HepG2 (cell line): ENCODE results near the gene PSMG3. TPM values are rescaled to one million over a fixed set of nuclear protein-coding genes. Genes with fewer than 3 reads are reported as not detected.
A peak's percentile ranks its signal among the peaks of the same experiment; 100 is the strongest.

Source experiments
- ATM ChIP-seq: fragments of 450-650 bp; IDR thresholded peaks from 2 replicates; pipeline ENCODE4 v1.7.1; 2017; ENCODE audit warnings: mild to moderate bottlenecking, borderline replicate concordance
- GTF2F1 ChIP-seq: fragments of 150-350 bp; IDR thresholded peaks from 2 replicates; pipeline ENCODE4 v1.6.1; 2014; ENCODE audit warnings: low read length
- HNRNPL ChIP-seq: fragments of 200-400 bp; formaldehyde crosslinking; IDR thresholded peaks from 2 replicates; pipeline ENCODE4 v1.6.1; 2017; ENCODE audit warnings: mild to moderate bottlenecking, low read depth, low read length
- NFKBIZ ChIP-seq: IDR thresholded peaks from 2 replicates; pipeline ENCODE4 v1.6.1; 2018; ENCODE audit warnings: missing genetic modification reagents, missing compliant biosample characterization
- PTBP1 ChIP-seq: fragments of 200-400 bp; formaldehyde crosslinking; IDR thresholded peaks from 2 replicates; pipeline ENCODE4 v1.6.1; 2018; ENCODE audit warnings: low read length, low read depth; ENCODE audit not compliant: poor library complexity, severe bottlenecking
- RXRB ChIP-seq: IDR thresholded peaks from 2 replicates; pipeline ENCODE4 v1.6.1; 2016; ENCODE audit warnings: borderline replicate concordance, missing genetic modification reagents, missing compliant biosample characterization
- U2AF1 ChIP-seq: fragments of 200-400 bp; formaldehyde crosslinking; optimal IDR thresholded peaks from 2 replicates; pipeline ENCODE3; 2017; ENCODE audit warnings: mild to moderate bottlenecking, low read depth, low read length
- ZMYM3 ChIP-seq: sonication (generic); formaldehyde crosslinking; IDR thresholded peaks from 2 replicates; pipeline ENCODE4 v1.5.1; 2020; ENCODE audit warnings: mild to moderate bottlenecking, missing genetic modification reagents
- ZNF224 ChIP-seq: sonication (generic); formaldehyde crosslinking; IDR thresholded peaks from 2 replicates; pipeline ENCODE4 v1.5.0; 2020; ENCODE audit warnings: mild to moderate bottlenecking, missing genetic modification reagents
- ZNF253 ChIP-seq: sonication (generic); formaldehyde crosslinking; IDR thresholded peaks from 2 replicates; pipeline ENCODE4 v1.8.0; 2022; ENCODE audit warnings: mild to moderate bottlenecking, missing genetic modification reagents, borderline replicate concordance
- ZNF605 ChIP-seq: sonication (generic); formaldehyde crosslinking; IDR thresholded peaks from 2 replicates; pipeline ENCODE4 v1.8.0; 2022; ENCODE audit warnings: mild to moderate bottlenecking, missing genetic modification reagents
- ZNF883 ChIP-seq: sonication (generic); formaldehyde crosslinking; IDR thresholded peaks from 2 replicates; pipeline ENCODE4 v1.5.1; 2020; ENCODE audit warnings: mild to moderate bottlenecking, missing genetic modification reagents; ENCODE audit errors: not compliant biosample characterization
- polyA plus RNA-seq, 8 experiments: library from polyadenylated mRNA; depleted of rRNA in 3 of 8; stranded (reverse) in 7 of 8; unstranded in 1 of 8; fragments of >200 nt; fragmentation: Illumina TruSeq in 4 of 8; extraction: Trizol in 4 of 8; gene quantifications; 2 replicates each; pipeline versions ENCODE4 v1.2.1 to v1.2.3, GENCODE V29; 2011 to 2016; ENCODE audit warnings: low read depth in 4 of 8, missing spikeins in 1 of 8, mixed read lengths in 1 of 8; ENCODE audit not compliant: insufficient read depth in 1 of 8
- total RNA-seq, 5 experiments: library from RNA; depleted of rRNA; stranded (reverse); fragments of >200 nt; fragmentation: Illumina TruSeq; extraction: Trizol; gene quantifications; 2 replicates each; pipeline ENCODE4 v1.2.3, GENCODE V29; 2016; ENCODE audit warnings: low read depth in 1 of 5
- TF ChIP-seq, protein P1 (sequence below): sonication (generic); formaldehyde crosslinking; IDR thresholded peaks from 2 replicates; pipeline ENCODE4 v1.5.0; 2020; ENCODE audit warnings: missing genetic modification reagents
- TF ChIP-seq, protein P2 (sequence below): sonication (generic); formaldehyde crosslinking; IDR thresholded peaks from 2 replicates; pipeline ENCODE4 v1.8.0; 2022; ENCODE audit warnings: mild to moderate bottlenecking, missing genetic modification reagents, borderline replicate concordance
- TF ChIP-seq, protein P3 (sequence below): IDR thresholded peaks from 2 replicates; pipeline ENCODE4 v1.6.1; 2016; ENCODE audit warnings: low read depth
- TF ChIP-seq, protein P4 (sequence below): sonication (generic); formaldehyde crosslinking; IDR thresholded peaks from 2 replicates; pipeline ENCODE4 v1.5.0; 2020; ENCODE audit warnings: mild to moderate bottlenecking, missing genetic modification reagents, borderline replicate concordance

The PSMG3 gene
- total and polyA plus RNA-seq, 2 of the 13 experiments (the other 11 are each of a cell fraction or from before 2014, with no cell fraction given) = 29.6 to 48.4 TPM

DNA sequence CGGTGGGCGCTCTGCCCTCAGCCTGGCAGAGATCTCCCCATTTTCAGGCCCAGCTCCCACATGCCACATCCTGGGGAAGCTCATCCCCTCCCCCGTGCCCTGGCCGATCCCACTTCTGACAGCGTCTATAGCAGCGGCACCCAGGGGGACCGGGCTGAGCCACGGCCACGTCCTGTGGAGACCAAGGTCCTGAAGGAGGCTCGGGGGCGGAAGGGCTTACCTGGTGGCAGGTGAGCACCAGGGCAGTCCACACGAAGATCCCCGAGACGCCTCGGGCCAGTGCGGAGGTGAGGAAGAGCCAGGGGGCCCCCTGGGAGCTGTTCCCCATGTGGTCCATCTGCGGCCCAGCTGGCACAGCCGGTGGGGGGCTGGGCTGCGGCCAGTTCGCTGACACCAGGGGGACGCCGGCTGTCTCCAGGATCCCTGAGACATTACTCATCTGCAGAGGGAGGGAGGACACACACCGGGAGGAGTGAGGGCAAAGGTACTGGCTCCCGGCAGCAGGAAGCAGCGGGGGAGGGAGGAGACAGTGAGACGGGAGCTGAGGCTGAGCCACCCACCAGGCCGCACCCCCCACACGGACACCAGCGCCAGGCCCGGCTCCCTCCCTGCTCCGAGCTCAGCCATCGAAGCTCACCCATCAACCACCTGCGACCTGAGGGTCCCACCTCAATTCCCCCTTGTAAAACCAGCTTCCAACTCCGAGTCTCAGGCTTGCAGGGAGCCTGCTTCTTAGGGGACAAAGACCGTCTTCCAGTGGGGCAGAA, 14.6 kb downstream of the PSMG3 start (continued):
- no peak; the same call in 1 of the 2 replicates for TF ChIP-seq ZNF605
- TF ChIP-seq HNRNPL = peak; percentile 88
- TF ChIP-seq PTBP1 = no peak
- TF ChIP-seq, protein P1, sequence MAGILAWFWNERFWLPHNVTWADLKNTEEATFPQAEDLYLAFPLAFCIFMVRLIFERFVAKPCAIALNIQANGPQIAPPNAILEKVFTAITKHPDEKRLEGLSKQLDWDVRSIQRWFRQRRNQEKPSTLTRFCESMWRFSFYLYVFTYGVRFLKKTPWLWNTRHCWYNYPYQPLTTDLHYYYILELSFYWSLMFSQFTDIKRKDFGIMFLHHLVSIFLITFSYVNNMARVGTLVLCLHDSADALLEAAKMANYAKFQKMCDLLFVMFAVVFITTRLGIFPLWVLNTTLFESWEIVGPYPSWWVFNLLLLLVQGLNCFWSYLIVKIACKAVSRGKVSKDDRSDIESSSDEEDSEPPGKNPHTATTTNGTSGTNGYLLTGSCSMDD (CRISPR knock-in tag) = no peak
- TF ChIP-seq U2AF1 = no peak
- no peak for TF ChIP-seq ATM
- no peak for TF ChIP-seq GTF2F1
- TF ChIP-seq, protein P2, sequence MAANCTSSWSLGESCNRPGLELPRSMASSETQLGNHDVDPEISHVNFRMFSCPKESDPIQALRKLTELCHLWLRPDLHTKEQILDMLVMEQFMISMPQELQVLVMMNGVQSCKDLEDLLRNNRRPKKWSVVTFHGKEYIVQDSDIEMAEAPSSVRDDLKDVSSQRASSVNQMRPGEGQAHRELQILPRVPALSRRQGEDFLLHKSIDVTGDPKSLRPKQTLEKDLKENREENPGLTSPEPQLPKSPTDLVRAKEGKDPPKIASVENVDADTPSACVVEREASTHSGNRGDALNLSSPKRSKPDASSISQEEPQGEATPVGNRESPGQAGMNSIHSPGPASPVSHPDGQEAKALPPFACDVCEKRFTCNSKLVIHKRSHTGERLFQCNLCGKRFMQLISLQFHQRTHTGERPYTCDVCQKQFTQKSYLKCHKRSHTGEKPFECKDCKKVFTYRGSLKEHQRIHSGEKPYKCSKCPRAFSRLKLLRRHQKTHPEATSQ (CRISPR knock-in tag) = no peak
- no peak for TF ChIP-seq ZNF883
- peak; percentile 75 for TF ChIP-seq RXRB (CRISPR knock-in tag)
- TF ChIP-seq, protein P3, sequence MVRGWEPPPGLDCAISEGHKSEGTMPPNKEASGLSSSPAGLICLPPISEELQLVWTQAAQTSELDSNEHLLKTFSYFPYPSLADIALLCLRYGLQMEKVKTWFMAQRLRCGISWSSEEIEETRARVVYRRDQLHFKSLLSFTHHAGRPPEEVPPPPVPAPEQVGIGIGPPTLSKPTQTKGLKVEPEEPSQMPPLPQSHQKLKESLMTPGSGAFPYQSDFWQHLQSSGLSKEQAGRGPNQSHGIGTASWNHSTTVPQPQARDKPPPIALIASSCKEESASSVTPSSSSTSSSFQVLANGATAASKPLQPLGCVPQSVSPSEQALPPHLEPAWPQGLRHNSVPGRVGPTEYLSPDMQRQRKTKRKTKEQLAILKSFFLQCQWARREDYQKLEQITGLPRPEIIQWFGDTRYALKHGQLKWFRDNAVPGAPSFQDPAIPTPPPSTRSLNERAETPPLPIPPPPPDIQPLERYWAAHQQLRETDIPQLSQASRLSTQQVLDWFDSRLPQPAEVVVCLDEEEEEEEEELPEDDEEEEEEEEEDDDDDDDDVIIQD (CRISPR knock-in tag) = peak; percentile 62; the same call in 1 of the 2 replicates
- TF ChIP-seq, protein P4, sequence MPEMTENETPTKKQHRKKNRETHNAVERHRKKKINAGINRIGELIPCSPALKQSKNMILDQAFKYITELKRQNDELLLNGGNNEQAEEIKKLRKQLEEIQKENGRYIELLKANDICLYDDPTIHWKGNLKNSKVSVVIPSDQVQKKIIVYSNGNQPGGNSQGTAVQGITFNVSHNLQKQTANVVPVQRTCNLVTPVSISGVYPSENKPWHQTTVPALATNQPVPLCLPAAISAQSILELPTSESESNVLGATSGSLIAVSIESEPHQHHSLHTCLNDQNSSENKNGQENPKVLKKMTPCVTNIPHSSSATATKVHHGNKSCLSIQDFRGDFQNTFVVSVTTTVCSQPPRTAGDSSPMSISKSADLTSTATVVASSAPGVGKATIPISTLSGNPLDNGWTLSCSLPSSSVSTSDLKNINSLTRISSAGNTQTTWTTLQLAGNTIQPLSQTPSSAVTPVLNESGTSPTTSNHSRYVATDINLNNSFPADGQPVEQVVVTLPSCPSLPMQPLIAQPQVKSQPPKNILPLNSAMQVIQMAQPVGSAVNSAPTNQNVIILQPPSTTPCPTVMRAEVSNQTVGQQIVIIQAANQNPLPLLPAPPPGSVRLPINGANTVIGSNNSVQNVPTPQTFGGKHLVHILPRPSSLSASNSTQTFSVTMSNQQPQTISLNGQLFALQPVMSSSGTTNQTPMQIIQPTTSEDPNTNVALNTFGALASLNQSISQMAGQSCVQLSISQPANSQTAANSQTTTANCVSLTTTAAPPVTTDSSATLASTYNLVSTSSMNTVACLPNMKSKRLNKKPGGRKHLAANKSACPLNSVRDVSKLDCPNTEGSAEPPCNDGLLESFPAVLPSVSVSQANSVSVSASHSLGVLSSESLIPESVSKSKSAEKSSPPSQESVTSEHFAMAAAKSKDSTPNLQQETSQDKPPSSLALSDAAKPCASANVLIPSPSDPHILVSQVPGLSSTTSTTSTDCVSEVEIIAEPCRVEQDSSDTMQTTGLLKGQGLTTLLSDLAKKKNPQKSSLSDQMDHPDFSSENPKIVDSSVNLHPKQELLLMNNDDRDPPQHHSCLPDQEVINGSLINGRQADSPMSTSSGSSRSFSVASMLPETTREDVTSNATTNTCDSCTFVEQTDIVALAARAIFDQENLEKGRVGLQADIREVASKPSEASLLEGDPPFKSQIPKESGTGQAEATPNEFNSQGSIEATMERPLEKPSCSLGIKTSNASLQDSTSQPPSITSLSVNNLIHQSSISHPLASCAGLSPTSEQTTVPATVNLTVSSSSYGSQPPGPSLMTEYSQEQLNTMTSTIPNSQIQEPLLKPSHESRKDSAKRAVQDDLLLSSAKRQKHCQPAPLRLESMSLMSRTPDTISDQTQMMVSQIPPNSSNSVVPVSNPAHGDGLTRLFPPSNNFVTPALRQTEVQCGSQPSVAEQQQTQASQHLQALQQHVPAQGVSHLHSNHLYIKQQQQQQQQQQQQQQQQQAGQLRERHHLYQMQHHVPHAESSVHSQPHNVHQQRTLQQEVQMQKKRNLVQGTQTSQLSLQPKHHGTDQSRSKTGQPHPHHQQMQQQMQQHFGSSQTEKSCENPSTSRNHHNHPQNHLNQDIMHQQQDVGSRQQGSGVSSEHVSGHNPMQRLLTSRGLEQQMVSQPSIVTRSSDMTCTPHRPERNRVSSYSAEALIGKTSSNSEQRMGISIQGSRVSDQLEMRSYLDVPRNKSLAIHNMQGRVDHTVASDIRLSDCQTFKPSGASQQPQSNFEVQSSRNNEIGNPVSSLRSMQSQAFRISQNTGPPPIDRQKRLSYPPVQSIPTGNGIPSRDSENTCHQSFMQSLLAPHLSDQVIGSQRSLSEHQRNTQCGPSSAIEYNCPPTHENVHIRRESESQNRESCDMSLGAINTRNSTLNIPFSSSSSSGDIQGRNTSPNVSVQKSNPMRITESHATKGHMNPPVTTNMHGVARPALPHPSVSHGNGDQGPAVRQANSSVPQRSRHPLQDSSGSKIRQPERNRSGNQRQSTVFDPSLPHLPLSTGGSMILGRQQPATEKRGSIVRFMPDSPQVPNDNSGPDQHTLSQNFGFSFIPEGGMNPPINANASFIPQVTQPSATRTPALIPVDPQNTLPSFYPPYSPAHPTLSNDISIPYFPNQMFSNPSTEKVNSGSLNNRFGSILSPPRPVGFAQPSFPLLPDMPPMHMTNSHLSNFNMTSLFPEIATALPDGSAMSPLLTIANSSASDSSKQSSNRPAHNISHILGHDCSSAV (CRISPR knock-in tag) = no peak
- no peak for TF ChIP-seq ZNF253
- no peak for TF ChIP-seq ZNF224 (CRISPR knock-in tag)
- 0 out of 2 replicates have a peak, but pooled peaks have one; percentile 12 for TF ChIP-seq NFKBIZ (CRISPR knock-in tag)
- TF ChIP-seq ZMYM3 (CRISPR knock-in tag) = 0 out of 2 replicates have a peak, but pooled peaks have one; percentile 11
